Mucosa of rectum (tissue), 2 donors: Measurements from ENCODE around the gene CKS2.
A peak's percentile ranks its signal among the peaks of the same experiment; 100 is the strongest.

Experiments used
- H3K27ac ChIP-seq, 2 donors: one replicate each; pipeline ENCODE4 v1.7.0; 2013; ENCODE audit warnings: inconsistent platforms in 2 of 2, low read depth in 2 of 2, low read length in 2 of 2
- H3K27me3 ChIP-seq, 2 donors: one replicate each; pipeline ENCODE4 v1.7.0; 2013; ENCODE audit warnings: low read length in 2 of 2; ENCODE audit not compliant: control insufficient read depth in 2 of 2, insufficient read depth in 2 of 2
- H3K36me3 ChIP-seq, 2 donors: one replicate each; pipeline ENCODE4 v1.7.0; 2013; ENCODE audit warnings: low read length in 2 of 2; ENCODE audit not compliant: control insufficient read depth in 2 of 2, insufficient read depth in 2 of 2
- H3K4me1 ChIP-seq, 2 donors: one replicate each; pipeline ENCODE4 v1.7.0; 2013; ENCODE audit warnings: low read length in 2 of 2, mild to moderate bottlenecking in 1 of 2; ENCODE audit not compliant: control insufficient read depth in 2 of 2, insufficient read depth in 2 of 2
- H3K4me3 ChIP-seq, 2 donors: one replicate each; pipeline ENCODE4 v1.7.0; 2013; ENCODE audit warnings: low read length in 2 of 2
- H3K9ac ChIP-seq, 2 donors: one replicate each; pipeline ENCODE4 v1.7.0; 2013; ENCODE audit warnings: low read length in 2 of 2, low read depth in 1 of 2, mild to moderate bottlenecking in 1 of 2
- H3K9me3 ChIP-seq, 2 donors: one replicate each; pipeline ENCODE4 v1.7.0; 2013; ENCODE audit warnings: low read length in 2 of 2; ENCODE audit not compliant: control insufficient read depth in 2 of 2
- donor health status: healthy.
- donor health status: Normal muscosa, but diverticular disease.

The CKS2 gene

DNA sequence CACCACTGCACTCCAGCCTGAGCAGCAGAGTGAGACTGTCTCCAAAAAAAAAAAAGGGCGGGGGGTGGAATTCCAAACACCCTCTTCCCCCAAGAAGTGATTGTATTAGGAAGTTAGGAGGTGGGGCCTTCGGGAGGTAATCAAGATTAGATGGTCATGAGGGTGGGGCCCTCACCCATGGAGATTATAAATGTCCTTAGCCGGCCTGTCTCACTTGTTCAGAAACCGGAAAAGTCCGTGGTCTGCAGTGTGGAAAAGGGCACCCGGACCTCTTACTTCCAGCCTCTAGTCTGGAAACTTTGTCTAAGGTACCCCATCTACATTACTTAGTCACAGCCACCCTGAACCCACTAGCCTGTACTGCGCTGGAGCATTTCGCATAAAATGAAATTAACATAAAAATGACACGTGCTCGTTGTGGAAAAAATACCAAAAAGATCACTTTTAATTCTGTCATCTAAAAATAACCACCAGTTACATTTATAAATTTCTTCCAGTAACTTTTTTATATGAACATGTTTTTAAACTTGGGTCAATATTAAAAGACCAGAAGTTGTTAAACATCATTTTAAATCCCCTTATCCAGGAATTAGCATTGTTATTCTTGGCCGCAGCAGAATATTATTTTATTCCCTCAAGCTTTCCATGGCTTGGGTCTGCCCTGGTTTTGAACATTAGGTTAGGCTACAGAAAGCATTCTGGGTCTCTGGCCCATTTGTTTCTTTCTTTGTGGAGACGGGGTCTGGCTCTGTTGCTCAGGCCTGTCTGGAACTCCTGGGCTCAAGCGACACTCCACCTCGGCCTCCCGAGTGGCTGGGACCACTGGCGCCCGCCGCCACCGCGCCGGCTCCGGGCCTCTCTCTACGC is 1.2 kb upstream of the CKS2 start:
- H3K4me3 ChIP-seq, result peak overlapping the region; percentile 74 to 88
- no peaks in the 10 kb centered on the region for H3K36me3 ChIP-seq
- no peaks in the 10 kb centered on the region for H3K9me3 ChIP-seq
- peaks cover 10 to 20% of the 10 kb centered on the region in 2 donors for H3K4me1 ChIP-seq
- peak overlapping the region; percentile 100 for H3K27ac ChIP-seq
- peak overlapping the region; percentile 99 to 100 for H3K9ac ChIP-seq
- H3K27me3 ChIP-seq, result no peaks in the 10 kb centered on the region

DNA sequence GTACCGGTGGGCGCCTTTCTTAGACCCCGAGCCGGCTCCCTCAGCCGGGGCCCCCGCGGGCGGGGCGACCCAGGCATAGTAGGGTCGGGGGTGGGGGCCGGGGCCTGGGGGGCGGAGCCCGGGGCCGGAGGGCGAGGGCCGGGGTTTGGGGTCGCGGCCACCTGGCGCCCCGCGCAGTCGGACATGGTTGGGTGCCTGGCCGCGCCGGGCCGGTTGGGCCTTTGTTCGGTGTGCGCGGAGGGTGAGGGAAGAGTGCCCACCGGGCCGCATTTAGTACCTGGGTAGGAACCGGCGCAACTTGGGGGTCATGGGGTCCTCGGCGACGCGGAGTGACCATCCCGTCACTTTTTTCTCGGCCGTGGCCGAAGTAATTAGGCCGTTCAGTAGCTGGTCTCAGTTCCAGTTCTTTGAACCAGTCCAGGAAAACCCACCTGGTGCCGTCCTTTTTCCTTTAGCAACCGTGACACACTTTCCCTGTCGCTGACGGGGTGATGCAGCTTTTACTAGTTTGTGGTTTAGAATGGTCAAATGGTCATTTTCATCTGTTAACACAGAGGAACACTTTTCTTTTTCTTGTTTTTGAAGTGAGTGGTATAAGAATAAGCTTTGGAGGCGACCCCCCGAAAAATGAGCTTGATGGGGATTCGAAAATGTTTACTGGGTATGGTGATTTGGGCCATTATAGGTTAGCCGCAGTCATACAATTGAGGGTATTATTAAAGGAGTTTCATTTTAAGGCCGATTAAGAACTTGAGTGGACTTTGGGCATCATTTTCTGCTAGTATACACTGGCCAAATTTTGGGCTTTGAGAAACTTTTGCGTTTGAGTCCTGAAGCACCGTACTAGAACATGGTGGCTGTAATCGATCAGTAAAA is 589 bp downstream of the CKS2 start:
- Histone ChIP-seq H3K36me3 (no peaks in the 10 kb centered on the region), H3K9me3 (no peaks in the 10 kb centered on the region), H3K9ac (peak overlapping the region; percentile 66 to 86), H3K27ac (peak overlapping the region; percentile 66 to 100), H3K4me1 (peaks cover 10 to 20% of the 10 kb centered on the region in 2 donors), H3K27me3 (no peaks in the 10 kb centered on the region), H3K4me3 (peak overlapping the region; percentile 74 to 90)

- Histone ChIP-seq H3K9ac (peak overlapping the region; percentile 66 to 86), H3K4me3 (peak overlapping the region; percentile 68 to 90), H3K27ac (peak overlapping the region; percentile 32 to 100)
These were observed 1.2 kb downstream of the CKS2 start for GRCh38 chr9:89312222-89312571.

DNA sequence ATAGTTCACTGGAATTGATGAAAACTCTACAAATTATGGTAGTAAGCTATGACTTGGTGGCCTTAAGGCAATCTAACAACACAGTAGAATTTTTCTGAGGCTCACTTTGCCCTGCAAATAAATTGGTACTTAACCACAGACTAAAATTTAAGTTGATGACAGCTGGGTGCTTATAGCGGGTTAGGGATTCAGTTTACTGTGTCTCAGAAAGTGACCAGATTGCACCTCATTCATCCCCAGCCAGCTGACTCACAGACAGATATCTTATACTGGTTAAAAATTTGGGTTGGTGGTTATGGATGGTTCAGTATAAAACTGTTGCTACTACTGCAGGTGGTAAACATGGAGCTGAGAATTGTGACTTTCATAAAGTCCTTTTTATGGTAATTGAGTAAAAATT is 2.8 kb downstream of the CKS2 start:
- no peak overlapping the region for H3K9ac ChIP-seq
- no peaks in the 10 kb centered on the region for H3K27me3 ChIP-seq
- H3K27ac ChIP-seq, result no peak overlapping the region
- no peaks in the 10 kb centered on the region for H3K9me3 ChIP-seq
- H3K4me1 ChIP-seq, result peaks cover 14 to 28% of the 10 kb centered on the region in 2 donors
- peaks cover 2% of the 10 kb centered on the region in 2 donors for H3K36me3 ChIP-seq
- no peak overlapping the region for H3K4me3 ChIP-seq

More at GRCh38 chr9:89312222-89312571, 1.2 kb downstream of the CKS2 start:
- H3K9me3 ChIP-seq, result no peaks in the 10 kb centered on the region
- H3K4me1 ChIP-seq, result peaks cover 10 to 20% of the 10 kb centered on the region in 2 donors
- H3K27me3 ChIP-seq, result no peaks in the 10 kb centered on the region
- H3K36me3 ChIP-seq, result no peaks in the 10 kb centered on the region

- Histone ChIP-seq H3K4me3 (no peak overlapping the region), H3K27ac (no peak overlapping the region), H3K36me3 (peaks cover 2% of the 10 kb centered on the region in 2 donors), H3K27me3 (no peaks in the 10 kb centered on the region), H3K9me3 (no peaks in the 10 kb centered on the region), H3K4me1 (peaks cover 18 to 32% of the 10 kb centered on the region in 2 donors), H3K9ac (no peak overlapping the region)
These were observed 4.0 kb downstream of the CKS2 start for GRCh38 chr9:89314955-89315354.

- no peak overlapping the region for H3K9ac ChIP-seq
- peaks cover 18 to 31% of the 10 kb centered on the region in 2 donors for H3K4me1 ChIP-seq
- no peaks in the 10 kb centered on the region for H3K9me3 ChIP-seq
- H3K27ac ChIP-seq, result no peak overlapping the region
- no peaks in the 10 kb centered on the region for H3K27me3 ChIP-seq
- H3K36me3 ChIP-seq, result peaks cover 2% of the 10 kb centered on the region in 2 donors
- H3K4me3 ChIP-seq, result no peak overlapping the region
These were observed 4.5 kb downstream of the CKS2 start for GRCh38 chr9:89315482-89315881.

DNA sequence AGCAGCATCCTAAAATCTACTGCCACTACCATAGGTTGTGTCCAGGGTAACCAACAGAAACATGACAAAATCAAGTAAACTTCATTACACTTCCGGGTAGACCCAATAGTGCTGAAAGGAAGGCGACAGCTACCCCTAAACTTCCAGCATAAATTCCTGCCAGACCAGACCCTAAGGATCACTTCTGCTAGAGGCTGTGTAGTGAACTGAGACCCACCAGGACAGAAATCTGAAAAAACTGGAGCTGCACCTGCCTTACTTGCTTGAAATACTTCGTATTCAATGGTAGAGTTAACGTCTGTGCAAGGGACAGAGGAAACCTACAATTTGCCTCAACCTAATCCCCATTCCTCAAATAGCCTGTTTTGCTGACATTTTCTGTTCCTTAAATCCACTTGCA is 6.3 kb downstream of the CKS2 start:
- Histone ChIP-seq H3K27ac (peak overlapping the region; percentile 99 to 100), H3K4me1 (peaks cover 18 to 25% of the 10 kb centered on the region in 2 donors), H3K4me3 (peak overlapping the region in 1 of 2 donors; percentile 91), H3K27me3 (no peaks in the 10 kb centered on the region), H3K36me3 (peaks cover 2 to 4% of the 10 kb centered on the region in 2 donors), H3K9ac (peak overlapping the region; percentile 42 to 98), H3K9me3 (no peaks in the 10 kb centered on the region)

- Histone ChIP-seq H3K4me1 (peaks cover 18% of the 10 kb centered on the region in 2 donors), H3K9me3 (no peaks in the 10 kb centered on the region)
These were observed 7.4 kb downstream of the CKS2 start, which contains the start of gene SECISBP2 for GRCh38 chr9:89318123-89319014. TSS of gene SECISBP2 (plus strand) at chr9:89318500. CDS start at chr9:89318577, 77 bp downstream.

More at GRCh38 chr9:89318123-89319014, 7.4 kb downstream of the CKS2 start, which contains the start of gene SECISBP2:
- H3K9ac ChIP-seq, result peak within 1 kb of the TSS; percentile 94 to 98
- H3K27me3 ChIP-seq, result no peaks in the 10 kb centered on the region
- H3K4me3 ChIP-seq, result peak within 1 kb of the TSS; percentile 75 to 91
- peak within 1 kb of the TSS; percentile 99 to 100 for H3K27ac ChIP-seq
- H3K36me3 ChIP-seq, result peaks cover 4 to 5% of the 10 kb centered on the region in 2 donors
